CD4-positive, alpha-beta memory T cell (primary cell): ENCODE data around the gene HMGCS2. TPM values are rescaled to one million over a fixed set of nuclear protein-coding genes. Genes with fewer than 3 reads are reported as not detected.
A peak's percentile ranks its signal among the peaks of the same experiment; 100 is the strongest.

Source experiments
- CTCF ChIA-PET: fragments of 350-600 bp; sonication (Branson Sonifier 250); formaldehyde crosslinking; loops from one replicate; lab custom pipeline; 2021; ENCODE audit warnings: inconsistent platforms; ENCODE audit not compliant: partially characterized antibody; lab: Charles Lee
- POLR2A ChIA-PET: fragments of 350-600 bp; sonication (Branson Sonifier 250); formaldehyde crosslinking; loops from one replicate; lab custom pipeline; 2021; ENCODE audit not compliant: partially characterized antibody; lab: Charles Lee
- DNase-seq, 5 donors: peaks; one replicate each; pipeline versions ENCODE4 v3.0.0 to v3.0.0-alpha.2; 2020 to 2022; ENCODE audit warnings: mixed read lengths in 1 of 5
- H3K27ac ChIP-seq: one replicate; pipeline ENCODE4 v1.7.0; 2013; ENCODE audit warnings: low read depth, low read length
- H3K27me3 ChIP-seq: 2 replicates; pipeline ENCODE4 v1.7.0; 2013; ENCODE audit warnings: mild to moderate bottlenecking, low read length, moderate library complexity; ENCODE audit not compliant: insufficient read depth
- H3K36me3 ChIP-seq: 2 replicates; pipeline ENCODE4 v1.7.0; 2013; ENCODE audit warnings: mild to moderate bottlenecking, low read length, moderate library complexity; ENCODE audit not compliant: insufficient read depth
- H3K4me1 ChIP-seq: 2 replicates; pipeline ENCODE4 v1.7.0; 2013; ENCODE audit warnings: mild to moderate bottlenecking, low read length, moderate library complexity; ENCODE audit not compliant: insufficient read depth
- H3K4me3 ChIP-seq, 2 donors: one replicate each; pipeline ENCODE4 v1.7.0; 2013; ENCODE audit warnings: low read length in 2 of 2, mild to moderate bottlenecking in 1 of 2
- H3K9me3 ChIP-seq, 2 donors: one replicate each; pipeline ENCODE4 v1.7.0; 2013; ENCODE audit warnings: low read length in 2 of 2, control low read depth in 1 of 2; ENCODE audit not compliant: control insufficient read depth in 1 of 2
- H3K27ac Mint-ChIP-seq, 7 donors: one replicate each; pipeline ENCODE4 v1.8.0; 2020 to 2021; ENCODE audit warnings: mixed read lengths in 7 of 7, mild to moderate bottlenecking in 6 of 7, inconsistent platforms in 3 of 7, moderate library complexity in 3 of 7
- H3K27me3 Mint-ChIP-seq, 2 donors: one replicate each; pipeline ENCODE4 v1.8.0; 2020 to 2021; ENCODE audit warnings: mixed read lengths in 2 of 2
- H3K36me3 Mint-ChIP-seq, 2 donors: one replicate each; pipeline ENCODE4 v1.8.0; 2020 to 2021; ENCODE audit warnings: mixed read lengths in 2 of 2, inconsistent platforms in 1 of 2, mild to moderate bottlenecking in 1 of 2
- H3K4me1 Mint-ChIP-seq, 4 donors: one replicate each; pipeline ENCODE4 v1.8.0; 2020 to 2021; ENCODE audit warnings: mixed read lengths in 4 of 4, mild to moderate bottlenecking in 1 of 4
- H3K4me3 Mint-ChIP-seq, 8 donors: one replicate each; pipeline ENCODE4 v1.8.0; 2020 to 2021; ENCODE audit warnings: mixed read lengths in 8 of 8, mild to moderate bottlenecking in 7 of 8, moderate library complexity in 6 of 8, inconsistent platforms in 3 of 8
- H3K9me3 Mint-ChIP-seq, 8 donors: one replicate each; pipeline ENCODE4 v1.8.0; 2020 to 2021; ENCODE audit warnings: mixed read lengths in 8 of 8, mild to moderate bottlenecking in 5 of 8, inconsistent platforms in 3 of 8, moderate library complexity in 1 of 8
- intact Hi-C: fragments of 100-400 bp; cut with micrococcal nuclease; formaldehyde crosslinking; loops from one replicate; pipeline ENCODE4 v1.15.1; 2023
- polyA plus RNA-seq, 2 donors: library from polyadenylated mRNA; unstranded; fragments of 300-500 nt; fragmentation: Illumina TruSeq; gene quantifications; one replicate each; pipeline ENCODE4 v1.2.3, GENCODE V29; 2021
- total RNA-seq, 2 experiments: library from RNA; stranded (reverse); gene quantifications; one replicate each; pipeline ENCODE4 v1.2.3, GENCODE V29; 2021

Gene HMGCS2
- total and polyA plus RNA-seq, 4 experiments from 2014 or later = not detected

- Mint-ChIP-seq H3K9me3 (no peaks in the 10 kb centered on the region), H3K27me3 (peaks cover 4 to 9% of the 10 kb centered on the region in 2 donors), H3K4me3 (no peak overlapping the region), H3K27ac (no peak overlapping the region), H3K4me1 (no peaks in the 10 kb centered on the region), H3K36me3 (no peaks in the 10 kb centered on the region)
- H3K27ac ChIP-seq = no peak overlapping the region
- CTCF ChIA-PET = interaction anchor here (2.9 kb wide), 1 partner anchor 8 kb away, joined by 18 read pairs; no protein-coding TSS in a partner anchor
- no peak overlapping the region for H3K4me3 ChIP-seq
- intact Hi-C loops = no loop called here
- H3K27me3 ChIP-seq = no peaks in the 10 kb centered on the region
- no peaks in the 10 kb centered on the region for H3K4me1 ChIP-seq
- POLR2A ChIA-PET = no interaction called here
- no peaks in the 10 kb centered on the region for H3K9me3 ChIP-seq
- no peak for DNase-seq
- H3K36me3 ChIP-seq = no peaks in the 10 kb centered on the region
These were observed 16.1 kb downstream of the HMGCS2 start for GRCh38 chr1:119752592-119752991.

- no peak overlapping the region for H3K27ac Mint-ChIP-seq
- no peak overlapping the region for H3K4me3 Mint-ChIP-seq
- ChIA-PET CTCF (interaction anchor here (1.8 kb wide), 1 partner anchor 10 kb away, joined by 6 read pairs; no protein-coding TSS in a partner anchor), POLR2A (no interaction called here)
- H3K27ac ChIP-seq = no peak overlapping the region
- H3K27me3 Mint-ChIP-seq = peaks cover 0 to 5% of the 10 kb centered on the region in 2 donors
- intact Hi-C loops = no loop called here
- H3K9me3 Mint-ChIP-seq = no peaks in the 10 kb centered on the region
- H3K9me3 ChIP-seq = no peaks in the 10 kb centered on the region
- no peaks in the 10 kb centered on the region for H3K36me3 ChIP-seq
- no peaks in the 10 kb centered on the region for H3K4me1 ChIP-seq
- peaks cover 0 to 2% (median 0%) of the 10 kb centered on the region in 4 donors for H3K4me1 Mint-ChIP-seq
- no peaks in the 10 kb centered on the region for H3K36me3 Mint-ChIP-seq
- H3K4me3 ChIP-seq = no peak overlapping the region
- no peak for DNase-seq
- no peaks in the 10 kb centered on the region for H3K27me3 ChIP-seq
These were observed 20.7 kb downstream of the HMGCS2 start for GRCh38 chr1:119748040-119748439.

- intact Hi-C loops = no loop called here
- DNase-seq = no peak
- H3K4me1 Mint-ChIP-seq = peaks cover 0 to 2% (median 0%) of the 10 kb centered on the region in 4 donors
- H3K27ac Mint-ChIP-seq = no peak overlapping the region
- no peak overlapping the region for H3K4me3 Mint-ChIP-seq
- no peaks in the 10 kb centered on the region for H3K36me3 ChIP-seq
- POLR2A ChIA-PET = no interaction called here
- H3K9me3 ChIP-seq = no peaks in the 10 kb centered on the region
- H3K9me3 Mint-ChIP-seq = no peaks in the 10 kb centered on the region
- no peaks in the 10 kb centered on the region for H3K36me3 Mint-ChIP-seq
- CTCF ChIA-PET = interaction anchor here (4.8 kb wide), 1 partner anchor 12 kb away, joined by 44 read pairs; no protein-coding TSS in a partner anchor
- H3K4me3 ChIP-seq = no peak overlapping the region
- H3K4me1 ChIP-seq = no peaks in the 10 kb centered on the region
- H3K27me3 Mint-ChIP-seq = peaks cover 0 to 3% of the 10 kb centered on the region in 2 donors
- no peak overlapping the region for H3K27ac ChIP-seq
- no peaks in the 10 kb centered on the region for H3K27me3 ChIP-seq
These were observed 21.3 kb downstream of the HMGCS2 start for GRCh38 chr1:119747451-119747850.

- no peaks in the 10 kb centered on the region for H3K36me3 ChIP-seq
- ChIA-PET POLR2A (no interaction called here), CTCF (interaction anchor here (1.1 to 4.8 kb wide), 7 partner anchors 8 to 454 kb away, joined by 3 to 44 read pairs (median 6); no protein-coding TSS in a partner anchor)
- H3K27ac ChIP-seq = no peak overlapping the region
- Mint-ChIP-seq H3K27me3 (no peaks in the 10 kb centered on the region), H3K27ac (no peak overlapping the region), H3K36me3 (no peaks in the 10 kb centered on the region), H3K9me3 (no peaks in the 10 kb centered on the region), H3K4me3 (no peak overlapping the region), H3K4me1 (peaks cover 0 to 2% (median 0%) of the 10 kb centered on the region in 4 donors)
- no peaks in the 10 kb centered on the region for H3K4me1 ChIP-seq
- no peaks in the 10 kb centered on the region for H3K27me3 ChIP-seq
- DNase-seq = no peak
- intact Hi-C loops = no loop called here
- H3K4me3 ChIP-seq = no peak overlapping the region
- no peaks in the 10 kb centered on the region for H3K9me3 ChIP-seq
These were observed 23.7 kb downstream of the HMGCS2 start for GRCh38 chr1:119745034-119745433.

- Mint-ChIP-seq H3K4me1 (peaks cover 0 to 2% (median 0%) of the 10 kb centered on the region in 4 donors), H3K27me3 (no peaks in the 10 kb centered on the region), H3K9me3 (no peaks in the 10 kb centered on the region), H3K4me3 (no peak overlapping the region), H3K36me3 (no peaks in the 10 kb centered on the region), H3K27ac (no peak overlapping the region)
- H3K36me3 ChIP-seq = no peaks in the 10 kb centered on the region
- CTCF ChIA-PET = interaction anchor here (1.1 to 4.8 kb wide), 6 partner anchors 9 to 454 kb away, joined by 3 to 44 read pairs (median 8); no protein-coding TSS in a partner anchor
- POLR2A ChIA-PET = no interaction called here
- no peaks in the 10 kb centered on the region for H3K27me3 ChIP-seq
- no peaks in the 10 kb centered on the region for H3K4me1 ChIP-seq
- DNase-seq = no peak
- no peak overlapping the region for H3K4me3 ChIP-seq
- intact Hi-C loops = no loop called here
- no peaks in the 10 kb centered on the region for H3K9me3 ChIP-seq
- no peak overlapping the region for H3K27ac ChIP-seq
These were observed 24.1 kb downstream of the HMGCS2 start for GRCh38 chr1:119744598-119744942.

- H3K4me1 ChIP-seq = no peaks in the 10 kb centered on the region
- Mint-ChIP-seq H3K4me3 (no peak overlapping the region), H3K27ac (no peak overlapping the region), H3K27me3 (no peaks in the 10 kb centered on the region), H3K4me1 (peaks cover 0 to 2% (median 0%) of the 10 kb centered on the region in 4 donors), H3K36me3 (no peaks in the 10 kb centered on the region), H3K9me3 (no peaks in the 10 kb centered on the region)
- no peaks in the 10 kb centered on the region for H3K36me3 ChIP-seq
- intact Hi-C loops = no loop called here
- POLR2A ChIA-PET = no interaction called here
- H3K9me3 ChIP-seq = no peaks in the 10 kb centered on the region
- no peaks in the 10 kb centered on the region for H3K27me3 ChIP-seq
- no peak overlapping the region for H3K27ac ChIP-seq
- H3K4me3 ChIP-seq = no peak overlapping the region
- peak in 4 of 5 donors; percentile 11 to 15 (median 14) for DNase-seq
- CTCF ChIA-PET = interaction anchor here (0.9 to 4.8 kb wide), 12 partner anchors 9 to 453 kb away, joined by 3 to 44 read pairs (median 4); no protein-coding TSS in a partner anchor
These were observed 24.7 kb downstream of the HMGCS2 start for GRCh38 chr1:119743776-119744597.

DNA sequence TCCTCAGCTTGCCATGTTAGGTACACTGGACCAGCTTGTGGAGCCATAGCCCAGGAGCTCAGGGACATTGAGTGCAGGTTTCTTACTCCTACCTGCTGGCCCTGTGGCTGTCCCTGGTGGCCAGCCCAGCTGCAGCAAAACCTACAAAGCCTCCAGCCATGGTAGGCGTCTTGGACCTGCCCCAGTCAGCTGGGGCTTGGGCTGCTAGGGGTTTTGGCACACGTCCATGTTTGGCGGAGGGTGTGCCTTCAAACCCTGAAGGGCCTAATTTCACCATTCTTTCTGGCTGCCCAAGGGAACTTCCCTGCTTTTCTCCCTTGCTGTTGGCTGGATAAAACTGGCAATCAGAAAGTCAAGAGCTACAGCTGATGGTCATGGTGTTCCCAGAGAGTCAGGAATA is 25.4 kb downstream of the HMGCS2 start:
- Mint-ChIP-seq H3K36me3 (no peaks in the 10 kb centered on the region), H3K9me3 (no peaks in the 10 kb centered on the region), H3K4me1 (peaks cover 0 to 2% (median 0%) of the 10 kb centered on the region in 4 donors), H3K4me3 (no peak overlapping the region), H3K27ac (no peak overlapping the region), H3K27me3 (no peaks in the 10 kb centered on the region)
- intact Hi-C loops = no loop called here
- no peaks in the 10 kb centered on the region for H3K4me1 ChIP-seq
- no peak overlapping the region for H3K4me3 ChIP-seq
- no peak overlapping the region for H3K27ac ChIP-seq
- no peaks in the 10 kb centered on the region for H3K36me3 ChIP-seq
- no peaks in the 10 kb centered on the region for H3K27me3 ChIP-seq
- ChIA-PET POLR2A (no interaction called here), CTCF (interaction anchor here (0.9 to 4.8 kb wide), 10 partner anchors 8 to 51 kb away, joined by 3 to 44 read pairs (median 4); no protein-coding TSS in a partner anchor)
- DNase-seq = no peak
- H3K9me3 ChIP-seq = no peaks in the 10 kb centered on the region
